GM21526 (cell line): Measurements from ENCODE around the gene FAM149A.

Experiments
- ATAC-seq: cut with Tn5 transposase; IDR thresholded peaks from one replicate; pipeline ENCODE4 v1.9.1; 2021; ENCODE audit warnings: moderate library complexity; ENCODE audit not compliant: unreplicated experiment, low FRiP score

Gene FAM149A

DNA sequence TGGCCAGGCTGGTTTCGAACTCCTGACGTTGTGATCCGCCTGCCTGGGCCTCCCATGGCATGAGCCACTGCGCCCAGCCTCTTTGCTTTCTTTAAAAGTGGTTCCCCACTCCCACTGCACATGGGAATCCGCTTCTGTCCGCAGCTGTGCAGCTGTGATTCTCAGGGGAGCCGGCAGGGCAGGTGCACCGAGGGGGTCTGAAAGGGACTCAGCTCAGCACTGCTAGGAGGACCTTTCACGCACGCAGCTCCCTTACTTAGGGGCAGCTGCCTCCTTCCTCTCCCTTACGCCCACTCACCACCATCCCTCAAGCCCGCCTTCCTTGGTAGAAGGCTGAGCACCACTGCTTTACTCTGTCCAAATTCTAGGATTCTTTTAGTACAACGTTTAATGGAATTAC, 46.4 kb downstream of the FAM149A start:
- no peak for ATAC-seq

- ATAC-seq = no peak
Measured at GRCh38 chr4:186151499-186151898, 47.0 kb downstream of the FAM149A start.

DNA sequence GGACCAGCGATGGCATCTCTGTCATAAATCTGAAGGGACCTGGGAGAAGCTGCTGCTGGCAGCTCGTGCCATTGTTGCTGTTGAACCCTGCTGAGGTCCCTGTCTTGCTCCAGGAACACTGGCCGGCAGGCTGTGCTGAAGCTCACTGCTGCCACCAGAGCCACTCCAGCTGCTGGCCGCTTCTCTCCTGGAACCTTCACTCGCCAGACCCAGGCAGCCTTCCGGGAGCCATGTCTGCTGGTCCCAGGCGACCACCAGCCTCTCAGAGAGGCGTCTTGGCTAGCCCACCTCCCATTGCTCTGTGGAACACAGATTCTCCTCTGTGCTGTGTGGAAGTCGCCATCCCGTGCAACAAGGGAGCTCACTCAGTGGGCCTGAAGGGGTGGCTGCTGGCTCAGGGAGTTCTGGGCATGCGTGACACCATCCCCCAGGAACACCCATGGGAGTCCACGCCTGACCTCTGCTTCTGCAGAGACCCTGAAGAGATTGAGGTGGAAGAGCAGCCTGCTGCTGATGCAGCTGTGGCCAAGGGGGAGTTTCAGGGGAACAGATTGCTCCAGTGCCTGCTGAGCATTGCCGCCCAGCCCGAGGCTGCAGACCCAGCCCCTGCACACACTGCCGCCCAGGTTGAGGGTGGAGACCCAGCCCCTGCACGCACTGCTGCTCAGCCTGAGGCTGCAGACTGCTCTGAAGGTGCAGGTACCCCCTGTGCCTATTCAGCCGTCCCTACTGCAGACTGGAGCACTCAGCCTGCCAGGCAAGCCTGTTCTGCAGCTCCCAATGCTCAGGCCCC, 53.7 kb downstream of the FAM149A start:
- no peak for ATAC-seq

DNA sequence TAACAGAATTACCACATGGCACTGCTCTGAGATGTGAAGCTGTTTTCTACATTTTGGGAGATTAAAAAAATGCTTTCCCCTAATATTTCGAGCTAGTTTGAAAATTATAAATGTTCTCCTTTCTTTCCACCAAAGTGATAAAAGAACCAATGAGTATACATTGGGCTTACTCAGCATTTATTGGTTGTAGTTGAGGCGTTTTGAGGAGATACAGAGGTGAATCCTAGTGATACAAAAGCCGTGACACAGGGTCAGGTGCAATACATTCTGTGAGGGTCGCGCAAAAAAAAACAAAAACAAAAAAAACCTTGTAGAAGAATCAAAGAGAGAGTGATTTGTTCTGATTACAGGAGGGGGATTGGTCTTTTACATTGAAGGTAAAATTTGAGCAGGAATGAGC, 54.5 kb downstream of the FAM149A start:
- ATAC-seq = no peak

DNA sequence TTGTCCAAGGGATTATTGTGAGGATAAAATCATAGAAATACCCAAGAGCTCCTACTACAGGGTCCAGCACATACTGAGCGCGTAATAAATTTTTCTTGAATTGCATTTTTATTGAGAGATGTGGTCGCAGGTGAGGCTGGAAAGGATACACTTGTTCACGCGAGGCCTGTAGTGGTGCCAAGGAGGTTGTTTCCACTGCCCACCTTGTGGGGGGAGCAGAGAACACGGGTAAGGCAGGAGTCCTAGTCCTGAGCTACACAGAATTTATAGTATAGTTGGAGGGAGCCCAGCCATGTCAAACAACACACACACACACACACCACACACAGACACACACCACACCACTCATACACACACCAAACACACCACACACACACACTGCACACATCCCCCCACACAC, 55.1 kb downstream of the FAM149A start:
- no peak for ATAC-seq

DNA sequence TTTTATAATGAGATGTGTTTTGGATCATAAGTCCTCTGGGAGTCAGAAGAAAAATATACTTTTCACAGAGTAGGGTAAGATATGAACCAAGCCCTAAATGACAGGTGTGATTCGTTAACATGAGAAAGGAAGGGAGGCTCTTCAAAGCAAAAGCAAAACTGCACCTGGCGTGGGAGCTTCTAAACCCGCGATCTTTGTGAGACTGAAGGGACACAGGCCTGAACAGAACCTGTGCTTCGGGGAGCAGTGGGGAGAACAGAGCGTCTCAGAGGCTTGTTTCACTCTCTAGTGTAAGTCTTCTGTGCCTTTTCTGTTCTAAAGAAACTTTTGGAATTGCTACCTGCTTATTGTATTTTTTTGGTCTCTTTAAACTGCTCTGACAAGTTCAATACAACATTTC, 56.6 kb downstream of the FAM149A start:
- peak; percentile 99 for ATAC-seq

GRCh38 chr4:186166852-186167512, 62.5 kb downstream of the FAM149A start:
- no peak for ATAC-seq

DNA sequence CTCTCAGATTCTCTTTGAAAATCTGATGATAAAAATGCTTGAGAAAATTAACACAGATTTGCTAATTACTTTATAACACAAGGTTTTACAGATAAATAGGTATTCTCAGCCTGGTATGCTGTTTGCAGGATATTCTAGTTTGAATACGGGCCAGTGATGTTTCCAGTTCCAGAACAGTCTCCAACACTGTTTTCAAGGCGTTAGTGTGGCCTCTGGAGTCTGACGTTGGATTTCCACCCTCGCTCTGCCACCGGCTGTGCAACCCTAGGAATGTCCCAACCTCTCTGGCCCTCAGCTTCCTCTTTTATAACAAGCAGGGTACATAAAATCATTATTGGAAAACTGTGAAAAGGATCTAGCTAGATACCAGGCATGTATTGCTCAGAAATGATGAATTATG, 63.1 kb downstream of the FAM149A start:
- ATAC-seq = no peak

DNA sequence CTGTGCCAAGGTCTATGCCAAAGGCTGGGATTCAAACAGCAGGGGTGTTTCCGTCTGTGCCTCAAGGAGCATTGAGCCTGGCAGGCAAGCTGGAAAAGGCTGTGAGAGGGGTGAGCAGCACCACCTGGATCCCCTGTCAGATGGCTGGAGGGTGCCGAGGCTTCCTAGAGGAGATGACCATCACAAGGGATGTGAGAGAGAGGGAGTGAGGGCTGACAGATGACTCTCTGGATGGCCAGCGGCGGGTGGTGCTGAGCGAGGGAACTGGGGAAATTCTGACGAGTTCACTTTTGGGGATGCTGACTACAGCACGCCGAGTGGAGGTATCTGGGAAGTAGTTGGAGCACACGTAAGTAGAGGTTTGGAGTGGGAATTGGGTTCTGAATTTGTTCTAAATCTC, 64.2 kb downstream of the FAM149A start:
- no peak for ATAC-seq

GRCh38 chr4:186169333-186169944, 64.9 kb downstream of the FAM149A start:
- no peak for ATAC-seq

DNA sequence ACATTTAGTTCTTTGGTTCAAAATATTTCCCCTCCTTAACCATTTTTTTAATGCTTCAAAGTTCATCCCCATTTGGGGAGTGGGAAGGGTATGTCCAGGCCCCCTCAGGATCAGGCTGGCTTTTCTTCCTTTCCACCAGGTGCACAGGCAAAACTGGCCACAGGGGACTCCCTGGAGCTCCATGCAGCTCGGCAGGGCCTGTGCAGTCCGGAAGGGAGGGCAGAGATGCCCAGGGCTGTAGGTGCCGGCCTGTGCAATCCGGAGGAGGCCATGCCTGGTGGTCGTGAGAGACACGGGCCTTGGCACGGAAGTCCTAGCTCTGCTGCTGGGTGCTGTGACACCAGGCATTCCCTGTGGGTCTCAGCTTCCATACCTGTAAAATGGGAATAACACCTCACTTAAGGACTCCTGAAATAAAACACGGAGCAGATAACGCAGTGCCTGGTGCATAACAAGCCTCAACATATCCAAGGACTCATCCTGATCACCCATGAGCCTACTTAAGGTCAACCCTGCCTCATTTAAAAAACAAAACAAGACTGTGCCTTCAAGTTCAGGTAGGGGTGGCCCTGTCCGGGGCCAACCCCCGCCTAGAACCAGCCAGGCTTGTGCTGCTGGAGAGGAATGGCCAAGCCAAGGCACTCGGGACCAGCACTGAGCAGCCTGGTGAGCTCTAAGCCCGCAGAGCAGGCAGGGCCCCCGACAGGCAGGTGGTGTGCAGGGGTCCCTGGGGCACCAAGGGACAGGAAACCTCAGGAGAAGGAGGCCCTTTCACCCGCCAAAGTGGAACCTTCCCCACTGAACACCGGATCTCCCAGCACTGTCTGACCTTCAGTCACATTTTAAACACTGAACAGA, 65.7 kb downstream of the FAM149A start:
- ATAC-seq = no peak

- no peak for ATAC-seq
Measured at GRCh38 chr4:186170966-186171365, 66.5 kb downstream of the FAM149A start.

GRCh38 chr4:186172546-186172945, 68.0 kb downstream of the FAM149A start:
- no peak for ATAC-seq

DNA sequence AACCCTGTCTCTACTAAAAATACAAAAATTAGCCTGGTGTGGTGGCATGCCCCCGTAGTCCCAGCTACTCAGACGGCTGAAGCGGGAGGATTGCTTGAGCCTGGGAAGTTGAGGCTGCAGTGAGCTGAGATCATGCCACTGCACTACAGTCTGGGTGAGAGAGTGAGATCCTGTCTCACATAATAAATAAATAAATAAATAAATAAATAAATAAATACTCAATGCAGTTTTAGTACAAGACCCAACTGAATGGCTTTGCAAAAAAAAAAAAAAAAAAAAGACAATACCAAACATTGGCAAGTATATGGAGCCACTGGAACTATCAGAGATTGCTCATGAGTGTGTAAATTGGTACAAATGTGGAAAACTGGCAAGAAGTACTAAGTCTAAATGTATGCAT, 83.6 kb downstream of the FAM149A start:
- no peak for ATAC-seq

DNA sequence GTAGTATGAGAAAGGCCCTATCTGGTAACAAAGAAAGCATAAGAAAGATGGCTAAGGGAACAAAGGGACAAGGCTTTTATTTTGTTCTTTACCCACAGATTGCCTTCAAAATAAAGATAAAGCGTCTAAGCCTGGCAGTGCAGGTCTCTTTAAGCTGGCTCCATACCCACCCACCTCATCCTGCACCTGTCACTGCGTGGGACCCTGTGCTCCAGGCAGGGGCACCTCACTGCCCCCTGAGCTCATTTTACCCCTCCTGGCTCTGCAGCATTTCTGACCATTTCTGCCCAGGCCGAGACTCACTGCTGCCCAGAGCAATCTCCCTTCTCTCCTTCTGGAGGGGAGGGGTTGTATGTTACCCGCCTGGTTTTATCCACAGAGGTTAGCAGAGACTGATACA, 85.2 kb downstream of the FAM149A start:
- ATAC-seq = no peak

DNA sequence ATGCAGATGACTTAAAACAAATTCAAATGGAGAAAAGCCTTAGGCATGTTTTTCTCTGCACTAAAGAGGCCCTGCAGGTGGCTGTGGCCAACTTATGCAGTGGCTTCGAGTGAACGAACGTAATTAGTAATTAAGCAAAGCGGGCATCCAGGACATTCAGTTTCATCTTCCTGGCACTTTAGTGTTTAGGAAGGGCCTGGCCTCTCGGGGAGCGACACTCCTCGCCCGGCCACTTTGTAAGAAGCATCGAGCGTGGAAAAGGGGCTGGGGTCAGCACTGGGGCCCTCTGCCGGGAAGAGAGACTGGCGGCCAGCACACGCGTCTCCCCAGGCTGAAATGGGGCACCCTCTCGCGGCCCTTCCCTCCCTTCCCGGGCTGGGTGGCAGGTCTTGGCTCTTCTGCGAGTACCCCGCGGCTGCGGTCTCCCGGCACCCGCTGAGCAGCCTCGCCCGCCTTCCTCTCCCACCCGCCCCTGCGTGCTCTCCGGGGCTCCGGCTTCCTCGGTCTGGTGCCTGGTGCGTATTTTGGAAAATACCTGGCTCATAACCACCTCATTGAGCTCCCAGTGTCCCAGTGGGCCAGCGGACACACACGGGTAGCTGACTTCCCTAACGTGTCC, 86.2 kb downstream of the FAM149A start:
- ATAC-seq = peak; percentile 35

DNA sequence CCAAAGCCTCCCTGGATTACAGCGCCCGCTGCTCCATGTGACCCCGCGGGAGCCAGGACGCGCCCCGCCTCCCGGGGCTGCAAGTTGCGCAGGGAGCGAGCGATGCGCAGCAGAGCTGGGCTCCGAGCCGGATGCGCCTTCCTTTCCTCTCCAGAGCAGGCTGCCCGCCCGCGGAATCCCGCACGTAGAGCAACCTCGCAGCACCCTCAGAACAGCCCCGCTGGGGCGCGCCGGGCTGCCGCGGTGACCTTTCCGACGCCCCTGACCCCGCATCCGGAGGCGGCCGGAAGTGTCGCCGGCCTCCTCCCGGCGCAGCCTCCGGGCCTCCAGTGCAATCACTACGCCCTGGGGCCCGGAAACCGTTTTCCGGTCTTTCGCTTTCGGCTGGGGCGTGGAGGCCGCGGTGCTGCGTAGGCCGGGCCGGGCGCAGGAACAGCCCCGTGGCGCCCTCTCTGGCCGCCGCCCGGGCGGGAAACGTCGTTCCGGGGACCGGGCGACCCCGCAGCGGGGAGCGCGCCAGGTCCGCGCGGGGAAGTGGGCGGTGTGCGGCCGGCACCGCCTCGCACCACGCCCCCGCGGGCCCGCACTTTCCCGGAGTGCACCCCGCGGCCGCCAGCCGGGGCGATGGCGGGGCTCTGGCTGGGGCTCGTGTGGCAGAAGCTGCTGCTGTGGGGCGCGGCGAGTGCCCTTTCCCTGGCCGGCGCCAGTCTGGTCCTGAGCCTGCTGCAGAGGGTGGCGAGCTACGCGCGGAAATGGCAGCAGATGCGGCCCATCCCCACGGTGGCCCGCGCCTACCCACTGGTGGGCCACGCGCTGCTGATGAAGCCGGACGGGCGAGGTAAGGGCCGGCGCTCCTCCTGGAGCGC, 86.9 kb downstream of the FAM149A start, which contains the start of gene CYP4V2:
CYP4V2 (plus strand) TSS at position 368 of the 866 bp plus-strand sequence; CDS start at position 625, 257 bp downstream.
- peak; percentile 87 for ATAC-seq

GRCh38 chr4:186192066-186192612, 87.6 kb downstream of the FAM149A start:
- ATAC-seq = no peak

GRCh38 chr4:186193851-186194250, 89.3 kb downstream of the FAM149A start:
- ATAC-seq = no peak
